GM23338 (cell line): ENCODE data around the gene GIMAP4. TPM values are rescaled to one million over a fixed set of nuclear protein-coding genes. Genes with fewer than 3 reads are reported as not detected.
A peak's percentile ranks its signal among the peaks of the same experiment; 100 is the strongest.

ENCODE experiments used
- ATAC-seq: fragments of 200-7000 bp; cut with Tn5 transposase; 3 replicates; pipeline ENCODE4 v1.9.1; 2020
- DNase-seq: peaks from one replicate; pipeline ENCODE4 v3.0.0-alpha.2; 2015; ENCODE audit warnings: low spot score
- H2AFZ ChIP-seq: fragments of 200-600 bp; sonication (generic); 2 replicates; pipeline ENCODE4 v1.8.0; 2016; ENCODE audit warnings: antibody characterized with exemption, mild to moderate bottlenecking, moderate library complexity
- H3F3A ChIP-seq: fragments of 200-600 bp; sonication (generic); replicated peaks from 2 replicates; pipeline ENCODE4 v1.8.0; 2017; ENCODE audit warnings: antibody characterized with exemption, mixed run types, low read depth
- H3K27ac ChIP-seq: fragments of 200-600 bp; sonication (generic); 2 replicates; pipeline ENCODE4 v1.6.1; 2016; ENCODE audit warnings: low read depth
- H3K27me3 ChIP-seq: fragments of 200-600 bp; sonication (generic); 2 replicates; pipeline ENCODE4 v1.8.0; 2016; ENCODE audit warnings: mild to moderate bottlenecking, mixed run types, moderate library complexity; ENCODE audit not compliant: insufficient read depth
- H3K36me3 ChIP-seq: fragments of 200-600 bp; sonication (generic); 2 replicates; pipeline ENCODE4 v1.8.0; 2016; ENCODE audit warnings: mild to moderate bottlenecking; ENCODE audit not compliant: insufficient read depth
- H3K4me1 ChIP-seq: fragments of 200-600 bp; sonication (generic); 2 replicates; pipeline ENCODE4 v1.8.0; 2016; ENCODE audit warnings: mild to moderate bottlenecking, moderate library complexity; ENCODE audit not compliant: insufficient read depth
- H3K4me2 ChIP-seq: fragments of 200-600 bp; sonication (generic); 2 replicates; pipeline ENCODE4 v1.7.1; 2017; ENCODE audit warnings: mixed run types
- H3K4me3 ChIP-seq: fragments of 200-600 bp; sonication (generic); 2 replicates; pipeline ENCODE4 v1.6.1; 2016; ENCODE audit warnings: mixed run types
- H3K79me2 ChIP-seq: fragments of 200-600 bp; sonication (generic); replicated peaks from 2 replicates; pipeline ENCODE4 v1.8.0; 2017; ENCODE audit warnings: mild to moderate bottlenecking; ENCODE audit not compliant: insufficient read depth
- H3K9me2 ChIP-seq: fragments of 200-600 bp; sonication (generic); 2 replicates; pipeline ENCODE4 v1.8.0; 2017; ENCODE audit not compliant: insufficient read depth
- H4K20me1 ChIP-seq: fragments of 200-600 bp; sonication (generic); replicated peaks from 2 replicates; pipeline ENCODE4 v1.8.0; 2017; ENCODE audit warnings: mild to moderate bottlenecking; ENCODE audit not compliant: insufficient read depth
- H3K27ac Mint-ChIP-seq: 2 replicates; pipeline ENCODE4 v1.8.0; 2020; ENCODE audit warnings: inconsistent platforms, mild to moderate bottlenecking, moderate library complexity, mixed read lengths
- H3K27me3 Mint-ChIP-seq: 3 replicates; pipeline ENCODE4 v1.8.0; 2022; ENCODE audit warnings: low read depth, mild to moderate bottlenecking, moderate library complexity, mixed read lengths, inconsistent platforms; ENCODE audit not compliant: insufficient read depth, poor library complexity
- H3K36me3 Mint-ChIP-seq: 3 replicates; pipeline ENCODE4 v1.8.0; 2021; ENCODE audit warnings: low read depth, mild to moderate bottlenecking, inconsistent platforms, moderate library complexity, mixed read lengths
- H3K4me1 Mint-ChIP-seq: 3 replicates; pipeline ENCODE4 v1.8.0; 2020; ENCODE audit warnings: mild to moderate bottlenecking, inconsistent platforms, mixed read lengths
- H3K4me3 Mint-ChIP-seq: 3 replicates; pipeline ENCODE4 v1.8.0; 2021; ENCODE audit warnings: moderate library complexity, mild to moderate bottlenecking, inconsistent platforms, mixed read lengths
- H3K9me3 Mint-ChIP-seq: 3 replicates; pipeline ENCODE4 v1.8.0; 2020; ENCODE audit warnings: moderate library complexity, mild to moderate bottlenecking, inconsistent platforms, mixed read lengths
- EZH2phosphoT487 ChIP-seq: fragments of 200-600 bp; sonication (generic); IDR thresholded peaks from one replicate; pipeline ENCODE4 v1.8.1; 2018; ENCODE audit warnings: antibody characterized with exemption; ENCODE audit not compliant: unreplicated experiment
- NANOG ChIP-seq: IDR thresholded peaks from 2 replicates; pipeline ENCODE4 v1.6.1; 2016; ENCODE audit warnings: antibody characterized with exemption, borderline replicate concordance
- ZNF114 ChIP-seq: fragments of 250-450 bp; sonication (Bioruptor Pico); IDR thresholded peaks from 2 replicates; pipeline ENCODE4 v1.5.0; 2020; ENCODE audit warnings: mild to moderate bottlenecking, moderate library complexity
- ZNF331 ChIP-seq: fragments of 250-450 bp; sonication (Bioruptor Pico); IDR thresholded peaks from 2 replicates; pipeline ENCODE4 v1.5.0; 2020; ENCODE audit warnings: low read depth, mild to moderate bottlenecking, moderate library complexity
- long read RNA-seq: library from polyadenylated mRNA; unstranded; transcript quantifications from one replicate; pipeline ENCODE4 v2.0.0, GENCODE V29; 2020; ENCODE audit not compliant: unreplicated experiment
- polyA plus RNA-seq: library from polyadenylated mRNA; unstranded; fragments of >200 nt; fragmentation: Nextera tagmentation; extraction: Ambion mirVana; gene quantifications from 2 replicates; pipeline ENCODE4 v1.2.1, GENCODE V29; 2016
- total RNA-seq: library from RNA; depleted of rRNA; stranded (reverse); fragments of >200 nt; shearing (Covaris generic); gene quantifications from 2 replicates; pipeline ENCODE4 v1.2.3, GENCODE V29; 2014; rRNA removed
- TF ChIP-seq, protein P1 (sequence below): IDR thresholded peaks from 2 replicates; pipeline ENCODE4 v1.6.1; 2016; ENCODE audit warnings: antibody characterized with exemption
- TF ChIP-seq, protein P2 (sequence below), 2 experiments: fragments of 200-600 bp in 1 of 2; sonication (generic) in 1 of 2; conservative IDR thresholded peaks; 2 replicates each; pipeline versions ENCODE4 v1.5.1 to v1.6.1; 2016 to 2017; ENCODE audit warnings: antibody characterized with exemption in 2 of 2, low read depth in 2 of 2, mild to moderate bottlenecking in 2 of 2, moderate library complexity in 1 of 2
- TF ChIP-seq, protein P3 (sequence below): fragments of 250-450 bp; sonication (Bioruptor Pico); IDR thresholded peaks from 2 replicates; pipeline ENCODE4 v1.5.0; 2020; ENCODE audit warnings: mild to moderate bottlenecking, moderate library complexity

Gene GIMAP4
- total RNA-seq (not detected in 2 replicates), polyA plus RNA-seq (0.19 TPM in 1 of 2 replicates, not detected in the other)
- long read RNA-seq: 0 reads

DNA sequence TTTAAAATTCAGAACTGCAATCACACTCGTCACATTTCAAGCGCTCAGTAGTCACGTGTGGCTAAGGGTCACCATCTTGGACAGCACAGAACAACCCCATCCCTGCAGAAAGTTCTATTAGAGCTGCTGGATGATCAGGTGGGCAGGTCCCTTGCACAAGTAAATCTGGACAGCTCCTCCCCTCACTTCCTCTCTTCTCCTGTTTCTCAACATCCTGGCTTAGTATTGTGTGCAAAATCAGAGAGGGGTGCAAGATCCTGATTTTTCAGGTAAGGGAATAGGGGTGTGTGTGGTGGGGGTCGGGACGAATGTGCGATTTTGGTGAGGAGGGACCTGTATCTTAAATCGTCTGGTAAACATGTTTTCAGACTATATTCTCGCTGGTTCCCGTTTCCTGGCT is at the start of gene GIMAP4:
GIMAP4 (plus strand) TSS at position 222 of the 400 bp plus-strand sequence. CDS start 2,512 bp downstream, outside the sequence.
- Histone ChIP-seq H3K36me3 (no peaks in the 10 kb centered on the region), H3K4me1 (peaks cover 43% of the 10 kb centered on the region), H4K20me1 (no peaks in the 10 kb centered on the region), H3K4me2 (peak within 1 kb of the TSS; percentile 56), H2AFZ (peak within 1 kb of the TSS; percentile 83), H3K27ac (no peak within 1 kb of the TSS), H3K27me3 (no peaks in the 10 kb centered on the region), H3K79me2 (no peaks in the 10 kb centered on the region), H3K4me3 (no peak within 1 kb of the TSS), H3K9me2 (no peaks in the 10 kb centered on the region; the same call in 1 of the 2 replicates), H3F3A (no peaks in the 10 kb centered on the region)
- H3K27me3 Mint-ChIP-seq: peaks cover 2% of the 10 kb centered on the region
- no peak for TF ChIP-seq ZNF331
- TF ChIP-seq, protein P1, sequence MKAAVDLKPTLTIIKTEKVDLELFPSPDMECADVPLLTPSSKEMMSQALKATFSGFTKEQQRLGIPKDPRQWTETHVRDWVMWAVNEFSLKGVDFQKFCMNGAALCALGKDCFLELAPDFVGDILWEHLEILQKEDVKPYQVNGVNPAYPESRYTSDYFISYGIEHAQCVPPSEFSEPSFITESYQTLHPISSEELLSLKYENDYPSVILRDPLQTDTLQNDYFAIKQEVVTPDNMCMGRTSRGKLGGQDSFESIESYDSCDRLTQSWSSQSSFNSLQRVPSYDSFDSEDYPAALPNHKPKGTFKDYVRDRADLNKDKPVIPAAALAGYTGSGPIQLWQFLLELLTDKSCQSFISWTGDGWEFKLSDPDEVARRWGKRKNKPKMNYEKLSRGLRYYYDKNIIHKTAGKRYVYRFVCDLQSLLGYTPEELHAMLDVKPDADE: no peak
- TF ChIP-seq, protein P2, sequence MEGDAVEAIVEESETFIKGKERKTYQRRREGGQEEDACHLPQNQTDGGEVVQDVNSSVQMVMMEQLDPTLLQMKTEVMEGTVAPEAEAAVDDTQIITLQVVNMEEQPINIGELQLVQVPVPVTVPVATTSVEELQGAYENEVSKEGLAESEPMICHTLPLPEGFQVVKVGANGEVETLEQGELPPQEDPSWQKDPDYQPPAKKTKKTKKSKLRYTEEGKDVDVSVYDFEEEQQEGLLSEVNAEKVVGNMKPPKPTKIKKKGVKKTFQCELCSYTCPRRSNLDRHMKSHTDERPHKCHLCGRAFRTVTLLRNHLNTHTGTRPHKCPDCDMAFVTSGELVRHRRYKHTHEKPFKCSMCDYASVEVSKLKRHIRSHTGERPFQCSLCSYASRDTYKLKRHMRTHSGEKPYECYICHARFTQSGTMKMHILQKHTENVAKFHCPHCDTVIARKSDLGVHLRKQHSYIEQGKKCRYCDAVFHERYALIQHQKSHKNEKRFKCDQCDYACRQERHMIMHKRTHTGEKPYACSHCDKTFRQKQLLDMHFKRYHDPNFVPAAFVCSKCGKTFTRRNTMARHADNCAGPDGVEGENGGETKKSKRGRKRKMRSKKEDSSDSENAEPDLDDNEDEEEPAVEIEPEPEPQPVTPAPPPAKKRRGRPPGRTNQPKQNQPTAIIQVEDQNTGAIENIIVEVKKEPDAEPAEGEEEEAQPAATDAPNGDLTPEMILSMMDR (conservative IDR thresholded peaks at IDR 0.05; ENCODE audit: low read depth in 2 of 2): no peak
- ATAC-seq: no peak
- peak within 1 kb of the TSS; percentile 31; the same call in 1 of the 3 replicates for H3K4me3 Mint-ChIP-seq
- no peaks in the 10 kb centered on the region for H3K36me3 Mint-ChIP-seq
- peaks cover 40% of the 10 kb centered on the region for H3K4me1 Mint-ChIP-seq
- no peak within 1 kb of the TSS; the same call in 1 of the 2 replicates for H3K27ac Mint-ChIP-seq
- DNase-seq: no peak
- no peaks in the 10 kb centered on the region for H3K9me3 Mint-ChIP-seq

DNA sequence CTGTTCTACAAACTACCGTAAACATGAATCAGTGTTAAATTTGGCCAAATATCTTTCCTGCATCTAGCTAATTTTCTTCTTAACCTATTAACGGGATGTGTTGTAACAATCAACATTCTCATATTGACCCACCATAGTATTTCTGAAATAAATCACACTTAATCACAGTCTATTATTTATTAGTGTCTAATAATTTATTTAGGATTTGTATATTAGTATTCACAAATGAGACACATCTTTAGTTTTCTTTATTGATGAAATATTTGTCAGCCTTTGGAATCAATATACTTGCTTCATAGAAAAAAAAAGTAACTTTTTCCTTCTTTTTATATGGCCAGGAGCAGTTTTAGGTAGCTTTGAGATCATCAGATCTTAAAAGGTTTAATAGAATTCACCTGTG is 47.9 kb upstream of the GIMAP4 start:
- Histone ChIP-seq H3K36me3 (no peaks in the 10 kb centered on the region), H3K27me3 (0 out of 2 replicates have a peak, but pooled peaks cover 2% of the 10 kb centered on the region), H3K4me1 (peaks cover 26% of the 10 kb centered on the region), H3K9me2 (no peaks in the 10 kb centered on the region), H3K4me2 (no peak overlapping the region), H3F3A (no peaks in the 10 kb centered on the region), H4K20me1 (no peaks in the 10 kb centered on the region), H3K27ac (no peak overlapping the region), H3K79me2 (no peaks in the 10 kb centered on the region), H2AFZ (no peak overlapping the region), H3K4me3 (no peak overlapping the region)
- TF ChIP-seq EZH2phosphoT487 (no peak), NANOG (no peak), ZNF331 (no peak), ZNF114 (CRISPR knock-in tag) (no peak)
- TF ChIP-seq, protein P2 (conservative IDR thresholded peaks at IDR 0.05; ENCODE audit: low read depth in 2 of 2): no peak
- TF ChIP-seq, protein P3, sequence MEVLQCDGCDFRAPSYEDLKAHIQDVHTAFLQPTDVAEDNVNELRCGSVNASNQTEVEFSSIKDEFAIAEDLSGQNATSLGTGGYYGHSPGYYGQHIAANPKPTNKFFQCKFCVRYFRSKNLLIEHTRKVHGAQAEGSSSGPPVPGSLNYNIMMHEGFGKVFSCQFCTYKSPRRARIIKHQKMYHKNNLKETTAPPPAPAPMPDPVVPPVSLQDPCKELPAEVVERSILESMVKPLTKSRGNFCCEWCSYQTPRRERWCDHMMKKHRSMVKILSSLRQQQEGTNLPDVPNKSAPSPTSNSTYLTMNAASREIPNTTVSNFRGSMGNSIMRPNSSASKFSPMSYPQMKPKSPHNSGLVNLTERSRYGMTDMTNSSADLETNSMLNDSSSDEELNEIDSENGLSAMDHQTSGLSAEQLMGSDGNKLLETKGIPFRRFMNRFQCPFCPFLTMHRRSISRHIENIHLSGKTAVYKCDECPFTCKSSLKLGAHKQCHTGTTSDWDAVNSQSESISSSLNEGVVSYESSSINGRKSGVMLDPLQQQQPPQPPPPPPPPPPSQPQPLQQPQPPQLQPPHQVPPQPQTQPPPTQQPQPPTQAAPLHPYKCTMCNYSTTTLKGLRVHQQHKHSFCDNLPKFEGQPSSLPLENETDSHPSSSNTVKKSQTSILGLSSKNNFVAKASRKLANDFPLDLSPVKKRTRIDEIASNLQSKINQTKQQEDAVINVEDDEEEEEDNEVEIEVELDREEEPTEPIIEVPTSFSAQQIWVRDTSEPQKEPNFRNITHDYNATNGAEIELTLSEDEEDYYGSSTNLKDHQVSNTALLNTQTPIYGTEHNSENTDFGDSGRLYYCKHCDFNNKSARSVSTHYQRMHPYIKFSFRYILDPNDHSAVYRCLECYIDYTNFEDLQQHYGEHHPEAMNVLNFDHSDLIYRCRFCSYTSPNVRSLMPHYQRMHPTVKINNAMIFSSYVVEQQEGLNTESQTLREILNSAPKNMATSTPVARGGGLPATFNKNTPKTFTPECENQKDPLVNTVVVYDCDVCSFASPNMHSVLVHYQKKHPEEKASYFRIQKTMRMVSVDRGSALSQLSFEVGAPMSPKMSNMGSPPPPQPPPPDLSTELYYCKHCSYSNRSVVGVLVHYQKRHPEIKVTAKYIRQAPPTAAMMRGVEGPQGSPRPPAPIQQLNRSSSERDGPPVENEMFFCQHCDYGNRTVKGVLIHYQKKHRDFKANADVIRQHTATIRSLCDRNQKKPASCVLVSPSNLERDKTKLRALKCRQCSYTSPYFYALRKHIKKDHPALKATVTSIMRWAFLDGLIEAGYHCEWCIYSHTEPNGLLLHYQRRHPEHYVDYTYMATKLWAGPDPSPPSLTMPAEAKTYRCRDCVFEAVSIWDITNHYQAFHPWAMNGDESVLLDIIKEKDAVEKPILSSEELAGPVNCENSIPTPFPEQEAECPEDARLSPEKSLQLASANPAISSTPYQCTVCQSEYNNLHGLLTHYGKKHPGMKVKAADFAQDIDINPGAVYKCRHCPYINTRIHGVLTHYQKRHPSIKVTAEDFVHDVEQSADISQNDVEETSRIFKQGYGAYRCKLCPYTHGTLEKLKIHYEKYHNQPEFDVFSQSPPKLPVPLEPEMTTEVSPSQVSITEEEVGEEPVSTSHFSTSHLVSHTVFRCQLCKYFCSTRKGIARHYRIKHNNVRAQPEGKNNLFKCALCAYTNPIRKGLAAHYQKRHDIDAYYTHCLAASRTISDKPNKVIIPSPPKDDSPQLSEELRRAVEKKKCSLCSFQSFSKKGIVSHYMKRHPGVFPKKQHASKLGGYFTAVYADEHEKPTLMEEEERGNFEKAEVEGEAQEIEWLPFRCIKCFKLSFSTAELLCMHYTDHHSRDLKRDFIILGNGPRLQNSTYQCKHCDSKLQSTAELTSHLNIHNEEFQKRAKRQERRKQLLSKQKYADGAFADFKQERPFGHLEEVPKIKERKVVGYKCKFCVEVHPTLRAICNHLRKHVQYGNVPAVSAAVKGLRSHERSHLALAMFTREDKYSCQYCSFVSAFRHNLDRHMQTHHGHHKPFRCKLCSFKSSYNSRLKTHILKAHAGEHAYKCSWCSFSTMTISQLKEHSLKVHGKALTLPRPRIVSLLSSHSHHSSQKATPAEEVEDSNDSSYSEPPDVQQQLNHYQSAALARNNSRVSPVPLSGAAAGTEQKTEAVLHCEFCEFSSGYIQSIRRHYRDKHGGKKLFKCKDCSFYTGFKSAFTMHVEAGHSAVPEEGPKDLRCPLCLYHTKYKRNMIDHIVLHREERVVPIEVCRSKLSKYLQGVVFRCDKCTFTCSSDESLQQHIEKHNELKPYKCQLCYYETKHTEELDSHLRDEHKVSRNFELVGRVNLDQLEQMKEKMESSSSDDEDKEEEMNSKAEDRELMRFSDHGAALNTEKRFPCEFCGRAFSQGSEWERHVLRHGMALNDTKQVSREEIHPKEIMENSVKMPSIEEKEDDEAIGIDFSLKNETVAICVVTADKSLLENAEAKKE (CRISPR knock-in tag): no peak
- TF ChIP-seq, protein P1: no peak
- no peak overlapping the region for H3K27ac Mint-ChIP-seq
- peaks cover 32% of the 10 kb centered on the region for H3K4me1 Mint-ChIP-seq
- no peak overlapping the region for H3K4me3 Mint-ChIP-seq
- ATAC-seq: no peak
- peaks cover 2% of the 10 kb centered on the region; the same call in 1 of the 3 replicates for H3K9me3 Mint-ChIP-seq
- H3K36me3 Mint-ChIP-seq: 0 out of 3 replicates have a peak, but pooled peaks cover 4% of the 10 kb centered on the region
- H3K27me3 Mint-ChIP-seq: peaks cover 7% of the 10 kb centered on the region
- no peak for DNase-seq
